HL-60 (cell line): ENCODE measurements around the gene EDEM1.

Source experiments
- GABPA ChIP-seq: IDR thresholded peaks from 2 replicates; pipeline ENCODE4 v1.6.1; 2012; ENCODE audit warnings: low read depth
- POLR2AphosphoS5 ChIP-seq: IDR thresholded peaks from 2 replicates; pipeline ENCODE4 v1.6.1; 2012; ENCODE audit warnings: low read depth
- TF ChIP-seq, protein P1 (sequence below): IDR thresholded peaks from one replicate; pipeline ENCODE4 v1.5.1; 2011; ENCODE audit warnings: low read length, control low read depth, inconsistent platforms; ENCODE audit not compliant: insufficient read depth

DNA sequence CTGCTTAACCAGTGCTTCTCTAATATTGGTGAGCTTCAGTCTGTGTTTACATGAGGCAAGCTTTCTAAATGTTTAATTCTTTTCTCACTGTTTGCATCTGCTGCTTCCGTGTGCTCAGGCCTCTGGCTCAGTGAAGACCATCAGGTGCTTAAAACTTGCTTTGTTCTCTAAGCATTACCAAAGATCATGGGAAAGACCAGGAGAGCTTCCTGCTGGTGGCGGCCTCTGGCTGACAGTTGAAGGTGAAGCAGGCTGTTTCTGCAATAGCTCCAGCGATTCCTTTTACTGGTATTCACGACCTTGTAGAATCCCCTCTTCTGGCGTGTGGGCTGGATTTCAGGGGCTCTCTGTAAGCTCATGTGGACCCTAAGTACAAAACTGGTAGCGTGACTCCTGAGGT lies 45.1 kb downstream of the EDEM1 start:
- TF ChIP-seq, protein P1, sequence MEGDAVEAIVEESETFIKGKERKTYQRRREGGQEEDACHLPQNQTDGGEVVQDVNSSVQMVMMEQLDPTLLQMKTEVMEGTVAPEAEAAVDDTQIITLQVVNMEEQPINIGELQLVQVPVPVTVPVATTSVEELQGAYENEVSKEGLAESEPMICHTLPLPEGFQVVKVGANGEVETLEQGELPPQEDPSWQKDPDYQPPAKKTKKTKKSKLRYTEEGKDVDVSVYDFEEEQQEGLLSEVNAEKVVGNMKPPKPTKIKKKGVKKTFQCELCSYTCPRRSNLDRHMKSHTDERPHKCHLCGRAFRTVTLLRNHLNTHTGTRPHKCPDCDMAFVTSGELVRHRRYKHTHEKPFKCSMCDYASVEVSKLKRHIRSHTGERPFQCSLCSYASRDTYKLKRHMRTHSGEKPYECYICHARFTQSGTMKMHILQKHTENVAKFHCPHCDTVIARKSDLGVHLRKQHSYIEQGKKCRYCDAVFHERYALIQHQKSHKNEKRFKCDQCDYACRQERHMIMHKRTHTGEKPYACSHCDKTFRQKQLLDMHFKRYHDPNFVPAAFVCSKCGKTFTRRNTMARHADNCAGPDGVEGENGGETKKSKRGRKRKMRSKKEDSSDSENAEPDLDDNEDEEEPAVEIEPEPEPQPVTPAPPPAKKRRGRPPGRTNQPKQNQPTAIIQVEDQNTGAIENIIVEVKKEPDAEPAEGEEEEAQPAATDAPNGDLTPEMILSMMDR: no peak
- no peak for TF ChIP-seq POLR2AphosphoS5
- TF ChIP-seq GABPA: no peak
